WTC11 (cell line): Measurements from ENCODE around the gene KRTAP10-4.

Experiments
- ATF1 ChIP-seq: sonication (generic); formaldehyde crosslinking; IDR thresholded peaks from 2 replicates; pipeline ENCODE4 v1.8.1; 2023; ENCODE audit warnings: mild to moderate bottlenecking, moderate library complexity, missing genetic modification reagents
- ATF2 ChIP-seq: sonication (generic); formaldehyde crosslinking; IDR thresholded peaks from 2 replicates; pipeline ENCODE4 v1.8.1; 2022; ENCODE audit warnings: low read depth, missing genetic modification reagents, borderline replicate concordance
- CBFB ChIP-seq: sonication (generic); formaldehyde crosslinking; IDR thresholded peaks from 2 replicates; pipeline ENCODE4 v1.8.1; 2022; ENCODE audit warnings: mild to moderate bottlenecking, low read depth, missing genetic modification reagents
- CTCF ChIP-seq: fragments of 200-600 bp; IDR thresholded peaks from 2 replicates; pipeline ENCODE4 v1.8.0; 2022; ENCODE audit warnings: antibody characterized with exemption
- MAX ChIP-seq: sonication (generic); formaldehyde crosslinking; IDR thresholded peaks from 2 replicates; pipeline ENCODE4 v1.8.0; 2022; ENCODE audit warnings: mild to moderate bottlenecking, missing genetic modification reagents
- NR2C2 ChIP-seq: sonication (generic); formaldehyde crosslinking; IDR thresholded peaks from 2 replicates; pipeline ENCODE4 v1.8.0; 2022; ENCODE audit warnings: mild to moderate bottlenecking, missing genetic modification reagents
- ZBTB21 ChIP-seq: sonication (generic); formaldehyde crosslinking; IDR thresholded peaks from 2 replicates; pipeline ENCODE4 v1.8.1; 2023; ENCODE audit warnings: mild to moderate bottlenecking, missing genetic modification reagents, borderline replicate concordance
- ZNF138 ChIP-seq: sonication (generic); formaldehyde crosslinking; conservative IDR thresholded peaks from 2 replicates; pipeline ENCODE4 v1.8.1; 2022; ENCODE audit warnings: mild to moderate bottlenecking, moderate library complexity, missing genetic modification reagents
- ZNF263 ChIP-seq: sonication (generic); formaldehyde crosslinking; IDR thresholded peaks from 2 replicates; pipeline ENCODE4 v1.8.1; 2022; ENCODE audit warnings: low read depth, mild to moderate bottlenecking, moderate library complexity, missing genetic modification reagents
- TF ChIP-seq, protein P1 (sequence below): sonication (generic); formaldehyde crosslinking; IDR thresholded peaks from 2 replicates; pipeline ENCODE4 v1.8.1; 2023; ENCODE audit warnings: mild to moderate bottlenecking, missing genetic modification reagents
- TF ChIP-seq, protein P2 (sequence below): sonication (generic); formaldehyde crosslinking; IDR thresholded peaks from 2 replicates; pipeline ENCODE4 v1.8.1; 2023; ENCODE audit warnings: mild to moderate bottlenecking, missing genetic modification reagents, moderate library complexity

- no peak for TF ChIP-seq CTCF
- no peak for TF ChIP-seq CBFB (CRISPR knock-in tag)
- TF ChIP-seq MAX (CRISPR knock-in tag) = no peak
- TF ChIP-seq ATF2 (CRISPR knock-in tag) = no peak
- no peak for TF ChIP-seq ATF1 (CRISPR knock-in tag)
- TF ChIP-seq ZBTB21 (CRISPR knock-in tag) = no peak
- no peak for TF ChIP-seq ZNF138
- TF ChIP-seq, protein P1, sequence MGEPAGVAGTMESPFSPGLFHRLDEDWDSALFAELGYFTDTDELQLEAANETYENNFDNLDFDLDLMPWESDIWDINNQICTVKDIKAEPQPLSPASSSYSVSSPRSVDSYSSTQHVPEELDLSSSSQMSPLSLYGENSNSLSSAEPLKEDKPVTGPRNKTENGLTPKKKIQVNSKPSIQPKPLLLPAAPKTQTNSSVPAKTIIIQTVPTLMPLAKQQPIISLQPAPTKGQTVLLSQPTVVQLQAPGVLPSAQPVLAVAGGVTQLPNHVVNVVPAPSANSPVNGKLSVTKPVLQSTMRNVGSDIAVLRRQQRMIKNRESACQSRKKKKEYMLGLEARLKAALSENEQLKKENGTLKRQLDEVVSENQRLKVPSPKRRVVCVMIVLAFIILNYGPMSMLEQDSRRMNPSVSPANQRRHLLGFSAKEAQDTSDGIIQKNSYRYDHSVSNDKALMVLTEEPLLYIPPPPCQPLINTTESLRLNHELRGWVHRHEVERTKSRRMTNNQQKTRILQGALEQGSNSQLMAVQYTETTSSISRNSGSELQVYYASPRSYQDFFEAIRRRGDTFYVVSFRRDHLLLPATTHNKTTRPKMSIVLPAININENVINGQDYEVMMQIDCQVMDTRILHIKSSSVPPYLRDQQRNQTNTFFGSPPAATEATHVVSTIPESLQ (CRISPR knock-in tag) = no peak
- no peak for TF ChIP-seq NR2C2 (CRISPR knock-in tag)
- TF ChIP-seq, protein P2, sequence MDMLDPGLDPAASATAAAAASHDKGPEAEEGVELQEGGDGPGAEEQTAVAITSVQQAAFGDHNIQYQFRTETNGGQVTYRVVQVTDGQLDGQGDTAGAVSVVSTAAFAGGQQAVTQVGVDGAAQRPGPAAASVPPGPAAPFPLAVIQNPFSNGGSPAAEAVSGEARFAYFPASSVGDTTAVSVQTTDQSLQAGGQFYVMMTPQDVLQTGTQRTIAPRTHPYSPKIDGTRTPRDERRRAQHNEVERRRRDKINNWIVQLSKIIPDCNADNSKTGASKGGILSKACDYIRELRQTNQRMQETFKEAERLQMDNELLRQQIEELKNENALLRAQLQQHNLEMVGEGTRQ (CRISPR knock-in tag) = no peak
- no peak for TF ChIP-seq ZNF263 (CRISPR knock-in tag)
Observed at GRCh38 chr21:44602463-44602850, 28.9 kb downstream of the KRTAP10-4 start.
